Cardiac fibroblast (primary cell): ENCODE data around the gene HNRNPCL1.

ENCODE experiments used
- DNase-seq, 2 donors: peaks; one replicate each; pipeline versions ENCODE4 v3.0.0 to v3.0.0-alpha.2; 2010; ENCODE audit warnings: low read depth in 2 of 2
- H3K4me3 ChIP-seq, 2 donors: replicated peaks in 1 of 2; 1 replicate in 1 of 2; 2 replicates in 1 of 2; pipeline ENCODE4 v1.5.1; 2011; ENCODE audit warnings: low read depth in 2 of 2, low read length in 2 of 2, mild to moderate bottlenecking in 2 of 2, moderate library complexity in 1 of 2
- TF ChIP-seq, protein P1 (sequence below): IDR thresholded peaks from one replicate; pipeline ENCODE4 v1.5.1; 2011; ENCODE audit warnings: low read depth, mild to moderate bottlenecking, low read length, inconsistent platforms

HNRNPCL1 gene

DNA sequence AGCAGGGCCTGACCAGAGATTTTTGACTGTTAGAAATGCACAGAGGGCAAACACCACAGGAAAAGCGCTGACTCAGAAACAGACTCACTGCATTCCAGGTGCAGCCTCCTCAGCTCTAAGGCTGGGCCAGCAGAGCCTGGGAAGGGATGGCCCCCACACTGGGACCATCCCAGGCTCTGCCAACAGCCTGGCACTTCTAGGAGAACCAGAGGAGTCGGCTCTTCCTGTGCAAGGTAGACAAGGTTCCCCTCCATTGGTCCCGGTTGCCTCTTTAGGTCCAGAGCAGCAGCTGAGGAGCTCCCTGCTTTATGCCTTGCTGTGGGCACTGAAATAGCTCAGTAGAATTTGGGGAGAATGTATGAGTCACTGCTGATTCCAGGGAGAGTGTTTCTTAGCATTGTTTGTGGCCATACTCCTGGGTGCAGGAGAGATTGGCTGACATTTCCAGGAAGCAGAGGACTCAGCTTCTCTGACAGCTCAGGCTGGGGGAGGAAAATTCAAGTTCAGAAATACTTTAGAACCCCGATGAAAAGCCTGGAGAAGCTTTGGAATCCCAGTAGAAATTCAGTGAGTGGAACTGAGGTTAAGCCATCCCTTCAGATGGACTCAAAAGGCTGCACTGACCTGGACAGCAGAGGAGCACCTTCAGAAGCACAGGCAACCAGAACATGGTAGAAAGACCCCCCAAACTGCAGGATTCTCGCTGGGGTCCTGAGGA, 37.7 kb downstream of the HNRNPCL1 start:
- TF ChIP-seq, protein P1, sequence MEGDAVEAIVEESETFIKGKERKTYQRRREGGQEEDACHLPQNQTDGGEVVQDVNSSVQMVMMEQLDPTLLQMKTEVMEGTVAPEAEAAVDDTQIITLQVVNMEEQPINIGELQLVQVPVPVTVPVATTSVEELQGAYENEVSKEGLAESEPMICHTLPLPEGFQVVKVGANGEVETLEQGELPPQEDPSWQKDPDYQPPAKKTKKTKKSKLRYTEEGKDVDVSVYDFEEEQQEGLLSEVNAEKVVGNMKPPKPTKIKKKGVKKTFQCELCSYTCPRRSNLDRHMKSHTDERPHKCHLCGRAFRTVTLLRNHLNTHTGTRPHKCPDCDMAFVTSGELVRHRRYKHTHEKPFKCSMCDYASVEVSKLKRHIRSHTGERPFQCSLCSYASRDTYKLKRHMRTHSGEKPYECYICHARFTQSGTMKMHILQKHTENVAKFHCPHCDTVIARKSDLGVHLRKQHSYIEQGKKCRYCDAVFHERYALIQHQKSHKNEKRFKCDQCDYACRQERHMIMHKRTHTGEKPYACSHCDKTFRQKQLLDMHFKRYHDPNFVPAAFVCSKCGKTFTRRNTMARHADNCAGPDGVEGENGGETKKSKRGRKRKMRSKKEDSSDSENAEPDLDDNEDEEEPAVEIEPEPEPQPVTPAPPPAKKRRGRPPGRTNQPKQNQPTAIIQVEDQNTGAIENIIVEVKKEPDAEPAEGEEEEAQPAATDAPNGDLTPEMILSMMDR, result no peak
- no peak for DNase-seq
- H3K4me3 ChIP-seq, result no peak overlapping the region

DNA sequence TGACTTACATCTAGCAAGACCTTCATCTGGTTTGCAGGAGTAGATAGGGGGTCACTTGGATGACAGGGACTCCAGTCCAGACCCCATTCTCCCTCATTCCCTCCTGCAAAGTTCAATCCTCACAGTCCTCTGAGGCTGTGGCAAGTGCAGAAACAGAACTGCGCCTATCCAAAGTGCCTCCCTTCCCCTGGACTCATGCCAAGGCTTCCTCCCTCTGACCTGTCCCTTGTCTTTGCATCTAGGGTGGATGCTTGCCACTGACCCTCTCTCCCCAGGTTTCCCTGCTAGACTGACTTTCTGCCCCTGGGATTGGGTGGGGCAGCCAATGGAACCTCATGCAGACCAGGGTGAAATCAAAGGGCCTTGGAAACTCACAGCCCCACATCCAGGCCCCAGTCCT, 38.6 kb downstream of the HNRNPCL1 start:
- TF ChIP-seq, protein P1, result no peak
- H3K4me3 ChIP-seq, result no peak overlapping the region
- no peak for DNase-seq

GRCh38 chr1:12799730-12800129, 48.8 kb downstream of the HNRNPCL1 start:
- DNase-seq, result no peak
- TF ChIP-seq, protein P1, result no peak
- no peak overlapping the region for H3K4me3 ChIP-seq

DNA sequence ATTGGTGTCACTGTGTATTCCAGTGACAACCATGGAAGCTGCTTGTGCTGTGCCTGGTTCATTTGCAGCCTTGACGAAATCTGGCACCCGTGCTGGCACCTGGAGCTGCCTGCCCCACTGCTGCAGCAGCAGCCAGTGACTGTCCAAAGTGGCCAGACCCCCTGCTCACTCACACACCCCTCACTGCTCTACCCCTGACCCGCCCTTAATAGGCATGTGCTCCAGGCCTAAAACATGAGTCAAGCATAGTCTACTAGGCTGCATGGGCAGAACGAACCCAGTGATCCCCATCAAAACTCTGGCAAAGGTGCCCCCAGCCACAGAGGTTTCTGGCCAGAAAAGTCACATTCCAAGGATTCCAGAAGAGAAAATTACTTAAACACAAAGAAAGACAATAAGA, 49.6 kb downstream of the HNRNPCL1 start:
- no peak overlapping the region for H3K4me3 ChIP-seq
- TF ChIP-seq, protein P1, result no peak
- no peak for DNase-seq
